ELF-1 (cell line): ENCODE results near the gene KBTBD12.

ENCODE experiments used
- DNase-seq: peaks from one replicate; pipeline ENCODE4 v3.0.0-alpha.2; 2016; ENCODE audit warnings: low read depth, low spot score

Gene KBTBD12

GRCh38 chr3:128012050-128012449 lies 97.0 kb downstream of the KBTBD12 start:
- no peak for DNase-seq

- DNase-seq: no peak
These were observed 99.5 kb downstream of the KBTBD12 start for GRCh38 chr3:128014548-128014947.

- DNase-seq: no peak
These were observed 101.5 kb downstream of the KBTBD12 start for GRCh38 chr3:128016502-128016901.

- DNase-seq: peak; percentile 19
These were observed 106.8 kb downstream of the KBTBD12 start for GRCh38 chr3:128021768-128022372.

GRCh38 chr3:128033102-128033501 lies 118.1 kb downstream of the KBTBD12 start:
- DNase-seq: no peak

GRCh38 chr3:128036119-128036518 lies 121.1 kb downstream of the KBTBD12 start:
- no peak for DNase-seq
